GM23338 (cell line): ENCODE data around the gene GRK3. TPM values are rescaled to one million over a fixed set of nuclear protein-coding genes. Genes with fewer than 3 reads are reported as not detected.

Experiments used
- ATAC-seq: fragments of 200-7000 bp; cut with Tn5 transposase; 3 replicates; pipeline ENCODE4 v1.9.1; 2020
- DNase-seq: peaks from one replicate; pipeline ENCODE4 v3.0.0-alpha.2; 2015; ENCODE audit warnings: low spot score
- H2AFZ ChIP-seq: fragments of 200-600 bp; sonication (generic); 2 replicates; pipeline ENCODE4 v1.8.0; 2016; ENCODE audit warnings: antibody characterized with exemption, mild to moderate bottlenecking, moderate library complexity
- H3F3A ChIP-seq: fragments of 200-600 bp; sonication (generic); replicated peaks from 2 replicates; pipeline ENCODE4 v1.8.0; 2017; ENCODE audit warnings: antibody characterized with exemption, mixed run types, low read depth
- H3K27ac ChIP-seq: fragments of 200-600 bp; sonication (generic); 2 replicates; pipeline ENCODE4 v1.6.1; 2016; ENCODE audit warnings: low read depth
- H3K27me3 ChIP-seq: fragments of 200-600 bp; sonication (generic); 2 replicates; pipeline ENCODE4 v1.8.0; 2016; ENCODE audit warnings: mild to moderate bottlenecking, mixed run types, moderate library complexity; ENCODE audit not compliant: insufficient read depth
- H3K36me3 ChIP-seq: fragments of 200-600 bp; sonication (generic); 2 replicates; pipeline ENCODE4 v1.8.0; 2016; ENCODE audit warnings: mild to moderate bottlenecking; ENCODE audit not compliant: insufficient read depth
- H3K4me1 ChIP-seq: fragments of 200-600 bp; sonication (generic); 2 replicates; pipeline ENCODE4 v1.8.0; 2016; ENCODE audit warnings: mild to moderate bottlenecking, moderate library complexity; ENCODE audit not compliant: insufficient read depth
- H3K4me2 ChIP-seq: fragments of 200-600 bp; sonication (generic); 2 replicates; pipeline ENCODE4 v1.7.1; 2017; ENCODE audit warnings: mixed run types
- H3K4me3 ChIP-seq: fragments of 200-600 bp; sonication (generic); 2 replicates; pipeline ENCODE4 v1.6.1; 2016; ENCODE audit warnings: mixed run types
- H3K79me2 ChIP-seq: fragments of 200-600 bp; sonication (generic); replicated peaks from 2 replicates; pipeline ENCODE4 v1.8.0; 2017; ENCODE audit warnings: mild to moderate bottlenecking; ENCODE audit not compliant: insufficient read depth
- H3K9me2 ChIP-seq: fragments of 200-600 bp; sonication (generic); 2 replicates; pipeline ENCODE4 v1.8.0; 2017; ENCODE audit not compliant: insufficient read depth
- H4K20me1 ChIP-seq: fragments of 200-600 bp; sonication (generic); replicated peaks from 2 replicates; pipeline ENCODE4 v1.8.0; 2017; ENCODE audit warnings: mild to moderate bottlenecking; ENCODE audit not compliant: insufficient read depth
- H3K27ac Mint-ChIP-seq: 2 replicates; pipeline ENCODE4 v1.8.0; 2020; ENCODE audit warnings: inconsistent platforms, mild to moderate bottlenecking, moderate library complexity, mixed read lengths
- H3K27me3 Mint-ChIP-seq: 3 replicates; pipeline ENCODE4 v1.8.0; 2022; ENCODE audit warnings: low read depth, mild to moderate bottlenecking, moderate library complexity, mixed read lengths, inconsistent platforms; ENCODE audit not compliant: insufficient read depth, poor library complexity
- H3K36me3 Mint-ChIP-seq: 3 replicates; pipeline ENCODE4 v1.8.0; 2021; ENCODE audit warnings: low read depth, mild to moderate bottlenecking, inconsistent platforms, moderate library complexity, mixed read lengths
- H3K4me1 Mint-ChIP-seq: 3 replicates; pipeline ENCODE4 v1.8.0; 2020; ENCODE audit warnings: mild to moderate bottlenecking, inconsistent platforms, mixed read lengths
- H3K4me3 Mint-ChIP-seq: 3 replicates; pipeline ENCODE4 v1.8.0; 2021; ENCODE audit warnings: moderate library complexity, mild to moderate bottlenecking, inconsistent platforms, mixed read lengths
- H3K9me3 Mint-ChIP-seq: 3 replicates; pipeline ENCODE4 v1.8.0; 2020; ENCODE audit warnings: moderate library complexity, mild to moderate bottlenecking, inconsistent platforms, mixed read lengths
- CREB1 ChIP-seq: fragments of 250-450 bp; sonication (Bioruptor Pico); IDR thresholded peaks from 2 replicates; pipeline ENCODE4 v1.5.0; 2020; ENCODE audit warnings: low read depth, mild to moderate bottlenecking, moderate library complexity
- CTCF ChIP-seq, 2 experiments: fragments of 200-600 bp in 1 of 2; sonication (generic) in 1 of 2; conservative IDR thresholded peaks; 2 replicates each; pipeline versions ENCODE4 v1.5.1 to v1.6.1; 2016 to 2017; ENCODE audit warnings: antibody characterized with exemption in 2 of 2, low read depth in 2 of 2, mild to moderate bottlenecking in 2 of 2, moderate library complexity in 1 of 2
- ETS1 ChIP-seq: IDR thresholded peaks from 2 replicates; pipeline ENCODE4 v1.6.1; 2016; ENCODE audit warnings: antibody characterized with exemption
- EZH2 ChIP-seq: fragments of 200-600 bp; sonication (generic); IDR thresholded peaks from one replicate; pipeline ENCODE4 v1.8.0; 2017; ENCODE audit warnings: antibody characterized with exemption, mild to moderate bottlenecking, low read depth; ENCODE audit not compliant: unreplicated experiment
- EZH2phosphoT487 ChIP-seq: fragments of 200-600 bp; sonication (generic); IDR thresholded peaks from one replicate; pipeline ENCODE4 v1.8.1; 2018; ENCODE audit warnings: antibody characterized with exemption; ENCODE audit not compliant: unreplicated experiment
- JUNB ChIP-seq: IDR thresholded peaks from one replicate; pipeline ENCODE4 v1.6.1; 2016; ENCODE audit warnings: antibody characterized with exemption; ENCODE audit not compliant: unreplicated experiment
- POLR2AphosphoS5 ChIP-seq: IDR thresholded peaks from 2 replicates; pipeline ENCODE4 v1.6.1; 2016; ENCODE audit warnings: antibody characterized with exemption, low read depth
- REST ChIP-seq: IDR thresholded peaks from one replicate; pipeline ENCODE4 v1.6.1; 2018; ENCODE audit warnings: antibody characterized with exemption; ENCODE audit not compliant: unreplicated experiment
- STAT1 ChIP-seq: IDR thresholded peaks from one replicate; pipeline ENCODE4 v1.6.1; 2016; ENCODE audit warnings: antibody characterized with exemption; ENCODE audit not compliant: unreplicated experiment
- ZNF114 ChIP-seq: fragments of 250-450 bp; sonication (Bioruptor Pico); IDR thresholded peaks from 2 replicates; pipeline ENCODE4 v1.5.0; 2020; ENCODE audit warnings: mild to moderate bottlenecking, moderate library complexity
- ZNF331 ChIP-seq: fragments of 250-450 bp; sonication (Bioruptor Pico); IDR thresholded peaks from 2 replicates; pipeline ENCODE4 v1.5.0; 2020; ENCODE audit warnings: low read depth, mild to moderate bottlenecking, moderate library complexity
- polyA plus RNA-seq: library from polyadenylated mRNA; unstranded; fragments of >200 nt; fragmentation: Nextera tagmentation; extraction: Ambion mirVana; gene quantifications from 2 replicates; pipeline ENCODE4 v1.2.1, GENCODE V29; 2016
- total RNA-seq: library from RNA; depleted of rRNA; stranded (reverse); fragments of >200 nt; shearing (Covaris generic); gene quantifications from 2 replicates; pipeline ENCODE4 v1.2.3, GENCODE V29; 2014

Gene GRK3
- total and polyA plus RNA-seq, 2 experiments from 2014 or later, result 6.0 to 25.3 TPM

- no peak for TF ChIP-seq REST
Observed at GRCh38 chr22:25747245-25747944, 182.9 kb downstream of the GRK3 start (continued).

GRCh38 chr22:25748140-25748539 is 183.7 kb downstream of the GRK3 start:
- H3K4me1 Mint-ChIP-seq, result 0 out of 3 replicates have a peak, but pooled peaks cover 2% of the 10 kb centered on the region
- DNase-seq (no peak), ATAC-seq (no peak)
- no peaks in the 10 kb centered on the region for H3K27me3 ChIP-seq
- H3K4me3 Mint-ChIP-seq, result no peak overlapping the region
- 0 out of 2 replicates have a peak, but pooled peaks cover 3% of the 10 kb centered on the region for H3K9me2 ChIP-seq
- no peak overlapping the region for H3K4me3 ChIP-seq
- no peaks in the 10 kb centered on the region for H3K36me3 ChIP-seq
- no peaks in the 10 kb centered on the region; the same call in 1 of the 2 replicates for H4K20me1 ChIP-seq
- H3K36me3 Mint-ChIP-seq, result no peaks in the 10 kb centered on the region
- no peak overlapping the region for H3K27ac Mint-ChIP-seq
- no peaks in the 10 kb centered on the region for H3K79me2 ChIP-seq
- no peak overlapping the region for H3K27ac ChIP-seq
- H2AFZ ChIP-seq, result no peak overlapping the region
- H3K4me1 ChIP-seq, result no peaks in the 10 kb centered on the region
- H3F3A ChIP-seq, result no peaks in the 10 kb centered on the region
- H3K4me2 ChIP-seq, result no peak overlapping the region
- H3K27me3 Mint-ChIP-seq, result peaks cover 10% of the 10 kb centered on the region
- no peaks in the 10 kb centered on the region; the same call in 2 of the 3 replicates for H3K9me3 Mint-ChIP-seq
- TF ChIP-seq CTCF (conservative IDR thresholded peaks at IDR 0.05; ENCODE audit: low read depth in 2 of 2) (no peak), STAT1 (no peak), JUNB (no peak), ZNF331 (CRISPR knock-in tag) (no peak), ETS1 (no peak), EZH2phosphoT487 (no peak), ZNF114 (no peak), EZH2 (no peak), REST (no peak), POLR2AphosphoS5 (no peak), CREB1 (CRISPR knock-in tag) (no peak)
